ENCODE data around the gene ANAPC16. TPM values are rescaled to one million over a fixed set of nuclear protein-coding genes. Genes with fewer than 3 reads are reported as not detected.

Gene ANAPC16
- polyA plus RNA-seq, 1 donor from 2014 or later = 209 TPM

GRCh38 chr10:72252972-72253371 is 37.2 kb downstream of the ANAPC16 start:
- Histone ChIP-seq H3K36me3 (ENCODE audit: insufficient read depth, low read length) (no peaks in the 10 kb centered on the region), H4K20me1 (ENCODE audit: insufficient read depth) (no peaks in the 10 kb centered on the region), H3K27ac (ENCODE audit: low read length) (no peak overlapping the region), H3K27me3 (ENCODE audit: insufficient read depth, low read depth, low read length) (no peaks in the 10 kb centered on the region), H3K9me2 (ENCODE audit: insufficient read depth, low read length) (no peaks in the 10 kb centered on the region), H3K4me3 (ENCODE audit: low read length) (no peak overlapping the region), H2AFZ (ENCODE audit: low read depth, low read length) (no peak overlapping the region), H3K9ac (ENCODE audit: low read length) (no peak overlapping the region), H3K79me2 (replicated peaks; ENCODE audit: insufficient read depth, low read length) (no peaks in the 10 kb centered on the region), H3K4me2 (ENCODE audit: low read length) (no peak overlapping the region), H3F3A (ENCODE audit: insufficient read depth, low read length, poor library complexity, severe bottlenecking) (no peaks in the 10 kb centered on the region), H3K9me3 (ENCODE audit: low read length) (no peaks in the 10 kb centered on the region)
- no peak for TF ChIP-seq SMC3 (conservative IDR thresholded peaks at IDR 0.05; ENCODE audit: poor library complexity)

GRCh38 chr10:72253578-72253977 is 37.8 kb downstream of the ANAPC16 start:
- Histone ChIP-seq H3K27me3 (ENCODE audit: insufficient read depth, low read depth, low read length) (no peaks in the 10 kb centered on the region), H3F3A (ENCODE audit: insufficient read depth, low read length, poor library complexity, severe bottlenecking) (no peaks in the 10 kb centered on the region), H3K9me2 (ENCODE audit: insufficient read depth, low read length) (no peaks in the 10 kb centered on the region), H3K4me3 (ENCODE audit: low read length) (no peak overlapping the region), H3K79me2 (replicated peaks; ENCODE audit: insufficient read depth, low read length) (no peaks in the 10 kb centered on the region), H3K9me3 (ENCODE audit: low read length) (no peaks in the 10 kb centered on the region), H2AFZ (ENCODE audit: low read depth, low read length) (no peak overlapping the region), H4K20me1 (ENCODE audit: insufficient read depth) (no peaks in the 10 kb centered on the region), H3K4me2 (ENCODE audit: low read length) (no peak overlapping the region), H3K36me3 (ENCODE audit: insufficient read depth, low read length) (no peaks in the 10 kb centered on the region), H3K9ac (ENCODE audit: low read length) (no peak overlapping the region), H3K27ac (ENCODE audit: low read length) (no peak overlapping the region)
- TF ChIP-seq TAF1 (IDR thresholded peaks at IDR 0.05; ENCODE audit: low read depth) = no peak
- TF ChIP-seq, protein P1, sequence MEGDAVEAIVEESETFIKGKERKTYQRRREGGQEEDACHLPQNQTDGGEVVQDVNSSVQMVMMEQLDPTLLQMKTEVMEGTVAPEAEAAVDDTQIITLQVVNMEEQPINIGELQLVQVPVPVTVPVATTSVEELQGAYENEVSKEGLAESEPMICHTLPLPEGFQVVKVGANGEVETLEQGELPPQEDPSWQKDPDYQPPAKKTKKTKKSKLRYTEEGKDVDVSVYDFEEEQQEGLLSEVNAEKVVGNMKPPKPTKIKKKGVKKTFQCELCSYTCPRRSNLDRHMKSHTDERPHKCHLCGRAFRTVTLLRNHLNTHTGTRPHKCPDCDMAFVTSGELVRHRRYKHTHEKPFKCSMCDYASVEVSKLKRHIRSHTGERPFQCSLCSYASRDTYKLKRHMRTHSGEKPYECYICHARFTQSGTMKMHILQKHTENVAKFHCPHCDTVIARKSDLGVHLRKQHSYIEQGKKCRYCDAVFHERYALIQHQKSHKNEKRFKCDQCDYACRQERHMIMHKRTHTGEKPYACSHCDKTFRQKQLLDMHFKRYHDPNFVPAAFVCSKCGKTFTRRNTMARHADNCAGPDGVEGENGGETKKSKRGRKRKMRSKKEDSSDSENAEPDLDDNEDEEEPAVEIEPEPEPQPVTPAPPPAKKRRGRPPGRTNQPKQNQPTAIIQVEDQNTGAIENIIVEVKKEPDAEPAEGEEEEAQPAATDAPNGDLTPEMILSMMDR (IDR thresholded peaks at IDR 0.05; ENCODE audit: poor library complexity, severe bottlenecking) = no peak
- no peak for TF ChIP-seq EP300 (conservative IDR thresholded peaks at IDR 0.05; ENCODE audit: poor library complexity, severe bottlenecking)
- no peak for TF ChIP-seq POLR2AphosphoS5 (IDR thresholded peaks at IDR 0.05)
- no peak for TF ChIP-seq EZH2 (IDR thresholded peaks at IDR 0.05; ENCODE audit: borderline replicate concordance, insufficient read depth, low read length, poor library complexity, severe bottlenecking)
- TF ChIP-seq MXI1 (conservative IDR thresholded peaks at IDR 0.05; ENCODE audit: poor library complexity, severe bottlenecking) = no peak
- TF ChIP-seq SMC3 (conservative IDR thresholded peaks at IDR 0.05; ENCODE audit: poor library complexity) = no peak
- TF ChIP-seq, protein P2, sequence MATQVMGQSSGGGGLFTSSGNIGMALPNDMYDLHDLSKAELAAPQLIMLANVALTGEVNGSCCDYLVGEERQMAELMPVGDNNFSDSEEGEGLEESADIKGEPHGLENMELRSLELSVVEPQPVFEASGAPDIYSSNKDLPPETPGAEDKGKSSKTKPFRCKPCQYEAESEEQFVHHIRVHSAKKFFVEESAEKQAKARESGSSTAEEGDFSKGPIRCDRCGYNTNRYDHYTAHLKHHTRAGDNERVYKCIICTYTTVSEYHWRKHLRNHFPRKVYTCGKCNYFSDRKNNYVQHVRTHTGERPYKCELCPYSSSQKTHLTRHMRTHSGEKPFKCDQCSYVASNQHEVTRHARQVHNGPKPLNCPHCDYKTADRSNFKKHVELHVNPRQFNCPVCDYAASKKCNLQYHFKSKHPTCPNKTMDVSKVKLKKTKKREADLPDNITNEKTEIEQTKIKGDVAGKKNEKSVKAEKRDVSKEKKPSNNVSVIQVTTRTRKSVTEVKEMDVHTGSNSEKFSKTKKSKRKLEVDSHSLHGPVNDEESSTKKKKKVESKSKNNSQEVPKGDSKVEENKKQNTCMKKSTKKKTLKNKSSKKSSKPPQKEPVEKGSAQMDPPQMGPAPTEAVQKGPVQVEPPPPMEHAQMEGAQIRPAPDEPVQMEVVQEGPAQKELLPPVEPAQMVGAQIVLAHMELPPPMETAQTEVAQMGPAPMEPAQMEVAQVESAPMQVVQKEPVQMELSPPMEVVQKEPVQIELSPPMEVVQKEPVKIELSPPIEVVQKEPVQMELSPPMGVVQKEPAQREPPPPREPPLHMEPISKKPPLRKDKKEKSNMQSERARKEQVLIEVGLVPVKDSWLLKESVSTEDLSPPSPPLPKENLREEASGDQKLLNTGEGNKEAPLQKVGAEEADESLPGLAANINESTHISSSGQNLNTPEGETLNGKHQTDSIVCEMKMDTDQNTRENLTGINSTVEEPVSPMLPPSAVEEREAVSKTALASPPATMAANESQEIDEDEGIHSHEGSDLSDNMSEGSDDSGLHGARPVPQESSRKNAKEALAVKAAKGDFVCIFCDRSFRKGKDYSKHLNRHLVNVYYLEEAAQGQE (IDR thresholded peaks at IDR 0.05; ENCODE audit: borderline replicate concordance) = no peak
- TF ChIP-seq RAD21 (conservative IDR thresholded peaks at IDR 0.05) = no peak
